Epidermal melanocyte (primary cell): ENCODE data around the gene INPP1.
"Not testable (repeated sequence)": the region's sequence is repeated elsewhere in the genome, so short reads cannot be mapped to it uniquely, and the experiment has no call there.

Source experiments
- DNase-seq: peaks from one replicate; pipeline ENCODE4 v3.0.0; 2011; ENCODE audit warnings: low spot score; ENCODE audit not compliant: insufficient read length

The INPP1 gene

GRCh38 chr2:190333395-190333794 is 10.0 kb upstream of the INPP1 start:
- no peak for DNase-seq

GRCh38 chr2:190333928-190334327 is 9.5 kb upstream of the INPP1 start:
- DNase-seq = no peak

- no peak for DNase-seq
Measured at GRCh38 chr2:190334479-190335224, 8.7 kb upstream of the INPP1 start.

GRCh38 chr2:190335225-190335559 is 8.2 kb upstream of the INPP1 start:
- DNase-seq = no peak

GRCh38 chr2:190335584-190335983 is 7.8 kb upstream of the INPP1 start:
- not testable (repeated sequence) for DNase-seq

GRCh38 chr2:190336420-190336819 is 7.0 kb upstream of the INPP1 start:
- no peak for DNase-seq

GRCh38 chr2:190338453-190338852 is 4.9 kb upstream of the INPP1 start:
- no peak for DNase-seq

- DNase-seq = no peak
Measured at GRCh38 chr2:190339394-190339793, 4.0 kb upstream of the INPP1 start.

GRCh38 chr2:190340369-190340768 is 3.0 kb upstream of the INPP1 start:
- DNase-seq = no peak

- DNase-seq = no peak
Measured at GRCh38 chr2:190342611-190343010, 778 bp upstream of the INPP1 start.

GRCh38 chr2:190343089-190343535 is 277 bp upstream of the INPP1 start:
- no peak for DNase-seq

GRCh38 chr2:190344276-190344827 is 963 bp downstream of the INPP1 start:
- no peak for DNase-seq

- DNase-seq = no peak
Measured at GRCh38 chr2:190350371-190350770, 7.0 kb downstream of the INPP1 start.

GRCh38 chr2:190351955-190352354 is 8.6 kb downstream of the INPP1 start:
- DNase-seq = no peak

GRCh38 chr2:190352668-190353536 is 9.5 kb downstream of the INPP1 start:
- DNase-seq = no peak

- no peak for DNase-seq
Measured at GRCh38 chr2:190353537-190353899, 10.1 kb downstream of the INPP1 start.

GRCh38 chr2:190354003-190354690 is 10.8 kb downstream of the INPP1 start:
- no peak for DNase-seq

GRCh38 chr2:190355968-190356644 is 12.7 kb downstream of the INPP1 start:
- no peak for DNase-seq

GRCh38 chr2:190357600-190357999 is 14.2 kb downstream of the INPP1 start:
- DNase-seq = no peak

GRCh38 chr2:190358655-190359448 is 15.5 kb downstream of the INPP1 start:
- not testable (repeated sequence) for DNase-seq
